Activated CD8-positive, alpha-beta T cell treated with anti-CD3 and anti-CD28 coated beads for 36 hours (primary cell): ENCODE measurements around the gene DNAH6. TPM values are rescaled to one million over a fixed set of nuclear protein-coding genes. Genes with fewer than 3 reads are reported as not detected.

Source experiments
- ATAC-seq: fragments of 200-7000 bp; cut with Tn5 transposase; one replicate; pipeline ENCODE4 v1.10.0; 2021; ENCODE audit warnings: mild to moderate bottlenecking, moderate library complexity
- CTCF ChIA-PET: fragments of 350-600 bp; sonication (Branson Sonifier 250); formaldehyde crosslinking; loops from one replicate; lab custom pipeline; 2021; ENCODE audit warnings: antibody characterized with exemption; lab: Charles Lee
- POLR2A ChIA-PET: fragments of 350-600 bp; sonication (Branson Sonifier 250); formaldehyde crosslinking; loops from one replicate; lab custom pipeline; 2021; ENCODE audit warnings: antibody characterized with exemption; lab: Charles Lee
- DNase-seq: peaks from one replicate; pipeline ENCODE4 v3.0.0-alpha.2; 2020
- H3K27ac Mint-ChIP-seq: one replicate; pipeline ENCODE4 v1.8.0; 2021; ENCODE audit warnings: mild to moderate bottlenecking, mixed read lengths
- H3K27me3 Mint-ChIP-seq: one replicate; pipeline ENCODE4 v1.8.0; 2021; ENCODE audit warnings: mixed read lengths
- H3K36me3 Mint-ChIP-seq: one replicate; pipeline ENCODE4 v1.8.0; 2021; ENCODE audit warnings: low read depth, mixed read lengths
- H3K4me1 Mint-ChIP-seq: one replicate; pipeline ENCODE4 v1.8.0; 2021; ENCODE audit warnings: low read depth, mixed read lengths
- H3K4me3 Mint-ChIP-seq: one replicate; pipeline ENCODE4 v1.8.0; 2021; ENCODE audit warnings: mild to moderate bottlenecking, moderate library complexity, mixed read lengths
- H3K9me3 Mint-ChIP-seq: one replicate; pipeline ENCODE4 v1.8.0; 2021; ENCODE audit warnings: mixed read lengths
- intact Hi-C: fragments of 100-400 bp; cut with micrococcal nuclease; formaldehyde crosslinking; loops from one replicate; pipeline ENCODE4 v1.10.0; 2022
- total RNA-seq, 2 experiments: library from RNA; stranded (reverse); gene quantifications; one replicate each; pipeline ENCODE4 v1.2.3, GENCODE V29; 2021
- TF ChIP-seq, protein P1 (sequence below): fragments of 200-600 bp; IDR thresholded peaks from one replicate; pipeline ENCODE4 v1.8.0; 2022; ENCODE audit warnings: antibody characterized with exemption, mild to moderate bottlenecking

Gene DNAH6
- total RNA-seq, 2 experiments from 2014 or later: 0.90 to 1.3 TPM

- intact Hi-C loops: no loop called here
- Mint-ChIP-seq H3K9me3 (peaks cover 4% of the 10 kb centered on the region), H3K4me1 (peaks cover 24% of the 10 kb centered on the region), H3K4me3 (no peak overlapping the region), H3K27ac (no peak overlapping the region), H3K27me3 (no peaks in the 10 kb centered on the region), H3K36me3 (peaks cover under 1% of the 10 kb centered on the region)
- CTCF ChIA-PET: interaction anchor here (1.3 to 2.0 kb wide), 2 partner anchors 9 to 290 kb away, joined by 4 read pairs; no protein-coding TSS in a partner anchor
- no peak for ATAC-seq
- no peak for DNase-seq
- TF ChIP-seq, protein P1, sequence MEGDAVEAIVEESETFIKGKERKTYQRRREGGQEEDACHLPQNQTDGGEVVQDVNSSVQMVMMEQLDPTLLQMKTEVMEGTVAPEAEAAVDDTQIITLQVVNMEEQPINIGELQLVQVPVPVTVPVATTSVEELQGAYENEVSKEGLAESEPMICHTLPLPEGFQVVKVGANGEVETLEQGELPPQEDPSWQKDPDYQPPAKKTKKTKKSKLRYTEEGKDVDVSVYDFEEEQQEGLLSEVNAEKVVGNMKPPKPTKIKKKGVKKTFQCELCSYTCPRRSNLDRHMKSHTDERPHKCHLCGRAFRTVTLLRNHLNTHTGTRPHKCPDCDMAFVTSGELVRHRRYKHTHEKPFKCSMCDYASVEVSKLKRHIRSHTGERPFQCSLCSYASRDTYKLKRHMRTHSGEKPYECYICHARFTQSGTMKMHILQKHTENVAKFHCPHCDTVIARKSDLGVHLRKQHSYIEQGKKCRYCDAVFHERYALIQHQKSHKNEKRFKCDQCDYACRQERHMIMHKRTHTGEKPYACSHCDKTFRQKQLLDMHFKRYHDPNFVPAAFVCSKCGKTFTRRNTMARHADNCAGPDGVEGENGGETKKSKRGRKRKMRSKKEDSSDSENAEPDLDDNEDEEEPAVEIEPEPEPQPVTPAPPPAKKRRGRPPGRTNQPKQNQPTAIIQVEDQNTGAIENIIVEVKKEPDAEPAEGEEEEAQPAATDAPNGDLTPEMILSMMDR: no peak
- POLR2A ChIA-PET: no interaction called here
Measured at GRCh38 chr2:84636080-84636971, 120.0 kb downstream of the DNAH6 start.

GRCh38 chr2:84639751-84640150 lies 123.5 kb downstream of the DNAH6 start:
- TF ChIP-seq, protein P1: no peak
- H3K27ac Mint-ChIP-seq: no peak overlapping the region
- H3K27me3 Mint-ChIP-seq: no peaks in the 10 kb centered on the region
- ATAC-seq (no peak), DNase-seq (no peak)
- ChIA-PET CTCF (interaction anchor here (2.5 kb wide), 1 partner anchor 9 kb away, joined by 7 read pairs; no protein-coding TSS in a partner anchor), POLR2A (no interaction called here)
- H3K4me3 Mint-ChIP-seq: no peak overlapping the region
- H3K36me3 Mint-ChIP-seq: peaks cover 6% of the 10 kb centered on the region
- intact Hi-C loops: no loop called here
- H3K9me3 Mint-ChIP-seq: peaks cover 19% of the 10 kb centered on the region
- peaks cover 4% of the 10 kb centered on the region for H3K4me1 Mint-ChIP-seq

- H3K9me3 Mint-ChIP-seq: peaks cover 21% of the 10 kb centered on the region
- peaks cover 7% of the 10 kb centered on the region for H3K36me3 Mint-ChIP-seq
- POLR2A ChIA-PET: no interaction called here
- peaks cover 4% of the 10 kb centered on the region for H3K4me1 Mint-ChIP-seq
- no peak overlapping the region for H3K4me3 Mint-ChIP-seq
- DNase-seq (no peak), ATAC-seq (no peak)
- TF ChIP-seq, protein P1: no peak
- intact Hi-C loops: no loop called here
- no peaks in the 10 kb centered on the region for H3K27me3 Mint-ChIP-seq
- CTCF ChIA-PET: interaction anchor here (2.5 kb wide), 1 partner anchor 9 kb away, joined by 7 read pairs; no protein-coding TSS in a partner anchor
- H3K27ac Mint-ChIP-seq: no peak overlapping the region
Measured at GRCh38 chr2:84640411-84640810, 124.1 kb downstream of the DNAH6 start.

DNA sequence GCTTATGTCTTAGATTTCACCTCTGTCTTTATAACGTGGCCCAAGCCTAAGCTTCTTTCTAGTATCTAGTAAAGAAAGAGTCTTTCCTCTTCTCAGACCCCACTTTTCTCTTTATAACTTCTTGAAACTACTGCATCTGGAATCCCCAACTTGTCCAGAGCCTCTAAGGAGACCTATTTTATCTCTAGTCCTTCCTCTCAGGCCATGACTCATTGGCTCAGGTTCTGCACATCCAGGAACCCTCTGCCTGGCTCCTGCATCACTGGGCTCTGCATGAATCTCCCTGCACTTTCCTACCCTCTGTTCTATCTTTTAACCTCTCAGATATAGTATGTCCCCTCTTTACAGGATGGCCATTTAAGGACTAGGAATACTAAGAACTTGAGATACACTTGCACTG lies 124.7 kb downstream of the DNAH6 start:
- ChIA-PET POLR2A (no interaction called here), CTCF (interaction anchor here (2.5 kb wide), 1 partner anchor 10 kb away, joined by 7 read pairs; no protein-coding TSS in a partner anchor)
- Mint-ChIP-seq H3K9me3 (peaks cover 21% of the 10 kb centered on the region), H3K4me3 (no peak overlapping the region), H3K4me1 (peaks cover 4% of the 10 kb centered on the region), H3K27ac (no peak overlapping the region), H3K36me3 (peaks cover 8% of the 10 kb centered on the region), H3K27me3 (no peaks in the 10 kb centered on the region)
- TF ChIP-seq, protein P1: no peak
- intact Hi-C loops: no loop called here
- DNase-seq (no peak), ATAC-seq (no peak)

DNA sequence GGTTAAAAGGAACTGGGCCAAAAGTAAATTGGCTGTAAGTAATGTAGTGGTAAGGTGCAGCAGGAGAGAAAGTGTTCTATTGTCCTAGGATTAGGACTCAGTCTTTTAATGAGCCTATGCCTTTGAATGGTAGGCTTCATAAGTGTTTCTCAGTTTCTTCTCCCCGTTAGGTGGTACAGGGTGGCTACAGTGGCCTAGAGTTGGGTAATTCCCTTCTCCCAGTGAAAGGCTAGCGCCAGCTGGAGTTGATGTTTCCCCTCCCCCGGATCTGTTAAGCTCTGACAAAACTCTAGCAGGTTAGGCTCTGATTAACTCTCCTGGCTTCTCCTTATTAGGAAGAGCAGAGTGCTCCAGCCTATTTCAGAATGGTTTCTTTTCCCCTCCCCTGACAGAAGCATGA lies 127.7 kb downstream of the DNAH6 start:
- CTCF ChIA-PET: interaction anchor here (0.7 to 0.9 kb wide), 2 partner anchors 30 to 282 kb away, joined by 3 read pairs; no protein-coding TSS in a partner anchor
- no peak overlapping the region for H3K27ac Mint-ChIP-seq

More for the DNA sequence above, 127.7 kb downstream of the DNAH6 start:
- TF ChIP-seq, protein P1: no peak
- Mint-ChIP-seq H3K36me3 (peaks cover 8% of the 10 kb centered on the region), H3K4me1 (peaks cover 25% of the 10 kb centered on the region), H3K27me3 (no peaks in the 10 kb centered on the region), H3K9me3 (peaks cover 21% of the 10 kb centered on the region), H3K4me3 (no peak overlapping the region)
- intact Hi-C loops: no loop called here
- ATAC-seq: no peak
- no peak for DNase-seq
- POLR2A ChIA-PET: no interaction called here
